Activated B cell treated with CpG ODN at 0.5 μM for 24 hours (primary cell): Measurements from ENCODE around the gene C10orf62. TPM values are rescaled to one million over a fixed set of nuclear protein-coding genes. Genes with fewer than 3 reads are reported as not detected.
"Not testable (repeated sequence)": the region's sequence is repeated elsewhere in the genome, so short reads cannot be mapped to it uniquely, and the experiment has no call there.

Experiments used
- ATAC-seq: fragments of 200-7000 bp; cut with Tn5 transposase; one replicate; pipeline ENCODE4 v1.10.0; 2021; ENCODE audit warnings: low read depth, mild to moderate bottlenecking, moderate library complexity
- CTCF ChIA-PET: fragments of 350-600 bp; sonication (Branson Sonifier 250); formaldehyde crosslinking; loops from one replicate; lab custom pipeline; 2021; ENCODE audit warnings: antibody characterized with exemption; lab: Charles Lee
- POLR2A ChIA-PET: fragments of 350-600 bp; sonication (Branson Sonifier 250); formaldehyde crosslinking; loops from one replicate; lab custom pipeline; 2021; ENCODE audit warnings: antibody characterized with exemption; lab: Charles Lee
- DNase-seq: peaks from one replicate; pipeline ENCODE4 v3.0.0; 2022
- H3K27ac Mint-ChIP-seq: one replicate; pipeline ENCODE4 v1.8.0; 2020; ENCODE audit warnings: mixed read lengths
- H3K27me3 Mint-ChIP-seq: one replicate; pipeline ENCODE4 v1.8.0; 2021; ENCODE audit warnings: mixed read lengths
- H3K36me3 Mint-ChIP-seq: one replicate; pipeline ENCODE4 v1.8.0; 2021; ENCODE audit warnings: low read depth, mixed read lengths
- H3K4me1 Mint-ChIP-seq: one replicate; pipeline ENCODE4 v1.8.0; 2021; ENCODE audit warnings: mixed read lengths
- H3K4me3 Mint-ChIP-seq: one replicate; pipeline ENCODE4 v1.8.0; 2020; ENCODE audit warnings: mild to moderate bottlenecking, mixed read lengths
- H3K9me3 Mint-ChIP-seq: one replicate; pipeline ENCODE4 v1.8.0; 2020; ENCODE audit warnings: mixed read lengths
- intact Hi-C: fragments of 100-400 bp; cut with micrococcal nuclease; formaldehyde crosslinking; loops from one replicate; pipeline ENCODE4 v1.15.1; 2024
- total RNA-seq: library from RNA; stranded (reverse); gene quantifications from 2 replicates; pipeline ENCODE4 v1.2.3, GENCODE V29; 2022
- TF ChIP-seq, protein P1 (sequence below): fragments of 200-600 bp; IDR thresholded peaks from one replicate; pipeline ENCODE4 v1.8.0; 2022; ENCODE audit warnings: antibody characterized with exemption, mild to moderate bottlenecking

The C10orf62 gene
- total RNA-seq, 1 donor from 2014 or later = not detected

DNA sequence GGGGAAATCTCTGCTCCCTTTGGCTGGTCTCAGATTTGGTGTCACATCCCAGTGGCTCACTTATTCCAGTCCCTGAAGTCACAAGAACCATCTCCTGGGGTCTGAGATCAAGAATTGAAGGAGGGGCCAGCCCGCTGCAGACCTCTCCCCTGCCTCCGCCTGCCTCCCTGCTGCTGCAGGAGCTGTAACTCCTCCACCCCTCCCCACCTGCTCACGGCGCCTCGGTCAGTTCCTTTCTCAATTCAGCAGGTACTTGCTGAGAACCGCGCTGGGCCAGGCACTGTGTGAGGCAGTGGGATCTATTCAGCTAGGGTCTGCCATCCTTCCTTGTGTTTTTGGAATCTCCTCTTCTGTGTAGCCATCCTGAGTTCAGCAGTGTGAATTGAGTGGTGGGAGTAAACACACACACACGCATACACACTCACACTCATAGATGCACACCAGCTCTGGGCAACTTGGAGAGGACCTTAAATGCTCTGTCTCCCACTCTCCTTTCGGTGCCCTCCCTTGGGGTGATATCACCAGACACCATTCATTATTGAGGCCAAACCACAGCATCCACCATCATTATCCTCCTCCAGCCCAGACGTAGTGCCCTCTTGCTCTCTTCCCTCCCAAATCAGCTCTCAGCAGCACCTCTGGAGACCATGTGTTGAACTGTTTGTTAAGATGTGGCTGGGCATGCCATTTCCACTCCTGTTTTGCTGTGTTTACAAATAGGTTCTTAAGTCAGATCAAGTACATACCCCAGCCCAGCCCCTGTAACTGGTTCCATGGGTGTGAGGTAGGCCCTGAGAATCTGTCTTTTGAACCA, 39.0 kb upstream of the C10orf62 start:
- peaks cover 3% of the 10 kb centered on the region for H3K9me3 Mint-ChIP-seq
- no peaks in the 10 kb centered on the region for H3K4me1 Mint-ChIP-seq
- intact Hi-C loops = loop anchor here (10.0 kb wide), 1 partner anchor 276 kb away; no protein-coding TSS in a partner anchor
- POLR2A ChIA-PET = no interaction called here
- no peak for ATAC-seq
- CTCF ChIA-PET = no interaction called here
- no peak overlapping the region for H3K4me3 Mint-ChIP-seq
- DNase-seq = no peak
- TF ChIP-seq, protein P1, sequence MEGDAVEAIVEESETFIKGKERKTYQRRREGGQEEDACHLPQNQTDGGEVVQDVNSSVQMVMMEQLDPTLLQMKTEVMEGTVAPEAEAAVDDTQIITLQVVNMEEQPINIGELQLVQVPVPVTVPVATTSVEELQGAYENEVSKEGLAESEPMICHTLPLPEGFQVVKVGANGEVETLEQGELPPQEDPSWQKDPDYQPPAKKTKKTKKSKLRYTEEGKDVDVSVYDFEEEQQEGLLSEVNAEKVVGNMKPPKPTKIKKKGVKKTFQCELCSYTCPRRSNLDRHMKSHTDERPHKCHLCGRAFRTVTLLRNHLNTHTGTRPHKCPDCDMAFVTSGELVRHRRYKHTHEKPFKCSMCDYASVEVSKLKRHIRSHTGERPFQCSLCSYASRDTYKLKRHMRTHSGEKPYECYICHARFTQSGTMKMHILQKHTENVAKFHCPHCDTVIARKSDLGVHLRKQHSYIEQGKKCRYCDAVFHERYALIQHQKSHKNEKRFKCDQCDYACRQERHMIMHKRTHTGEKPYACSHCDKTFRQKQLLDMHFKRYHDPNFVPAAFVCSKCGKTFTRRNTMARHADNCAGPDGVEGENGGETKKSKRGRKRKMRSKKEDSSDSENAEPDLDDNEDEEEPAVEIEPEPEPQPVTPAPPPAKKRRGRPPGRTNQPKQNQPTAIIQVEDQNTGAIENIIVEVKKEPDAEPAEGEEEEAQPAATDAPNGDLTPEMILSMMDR = no peak
- peaks cover 3% of the 10 kb centered on the region for H3K27me3 Mint-ChIP-seq
- H3K36me3 Mint-ChIP-seq = no peaks in the 10 kb centered on the region
- H3K27ac Mint-ChIP-seq = no peak overlapping the region

DNA sequence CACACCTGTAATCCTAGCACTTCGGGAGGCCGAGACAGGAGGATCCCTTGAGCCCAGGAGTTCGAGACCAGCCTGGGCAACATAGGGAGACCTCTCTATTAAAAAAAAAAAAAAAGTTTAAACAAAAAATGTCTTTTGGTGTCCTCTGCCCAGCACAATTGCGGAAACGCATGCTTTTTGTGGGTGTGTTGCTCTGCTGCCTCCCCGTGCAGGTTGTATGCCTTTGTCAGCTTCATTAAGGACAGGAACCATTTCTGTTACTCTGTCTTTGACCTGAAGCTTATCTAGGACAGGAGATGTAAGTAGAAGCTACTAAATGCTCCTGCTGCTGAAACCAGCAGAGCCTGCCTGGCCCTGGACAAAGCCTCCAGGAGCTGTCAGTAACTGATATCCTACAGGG, 38.2 kb upstream of the C10orf62 start:
- H3K27me3 Mint-ChIP-seq = peaks cover 3% of the 10 kb centered on the region
- POLR2A ChIA-PET = no interaction called here
- no peak overlapping the region for H3K4me3 Mint-ChIP-seq
- peaks cover 5% of the 10 kb centered on the region for H3K9me3 Mint-ChIP-seq
- H3K4me1 Mint-ChIP-seq = no peaks in the 10 kb centered on the region
- no peak for ATAC-seq
- intact Hi-C loops = loop anchor here (10.0 kb wide), 1 partner anchor 276 kb away; no protein-coding TSS in a partner anchor
- CTCF ChIA-PET = interaction anchor here (0.5 to 2.8 kb wide), 2 partner anchors 86 to 272 kb away, joined by 3 to 19 read pairs; no protein-coding TSS in a partner anchor
- no peak overlapping the region for H3K27ac Mint-ChIP-seq
- DNase-seq = no peak
- peaks cover 3% of the 10 kb centered on the region for H3K36me3 Mint-ChIP-seq
- TF ChIP-seq, protein P1 = no peak

DNA sequence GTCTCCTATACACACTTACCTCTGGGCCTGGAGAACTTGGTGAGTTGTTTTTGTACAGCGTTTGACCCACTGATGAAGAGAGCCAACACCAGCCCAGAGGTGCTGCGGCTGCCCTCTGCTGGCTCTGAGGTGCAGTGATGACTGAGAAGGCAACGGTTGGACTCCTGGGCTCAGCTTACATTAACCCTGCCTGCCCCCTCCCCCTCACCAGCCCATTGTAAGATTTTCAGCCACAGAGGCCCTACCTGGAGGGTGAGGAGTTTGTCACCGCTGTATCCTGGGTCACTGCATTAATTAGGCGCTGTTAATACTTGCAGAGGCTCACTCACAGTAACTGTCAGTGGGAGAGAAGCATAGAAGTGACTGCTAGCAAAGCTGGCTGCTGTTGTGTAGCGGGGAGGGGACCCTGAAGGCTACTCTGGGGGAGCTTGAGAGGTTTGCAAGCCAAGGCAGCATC, 35.9 kb upstream of the C10orf62 start:
- Mint-ChIP-seq H3K9me3 (peaks cover 5% of the 10 kb centered on the region), H3K36me3 (peaks cover 3% of the 10 kb centered on the region), H3K27me3 (no peaks in the 10 kb centered on the region), H3K4me1 (no peaks in the 10 kb centered on the region), H3K4me3 (no peak overlapping the region), H3K27ac (no peak overlapping the region)
- intact Hi-C loops = loop anchor here (10.0 kb wide), 1 partner anchor 279 kb away; no protein-coding TSS in a partner anchor
- DNase-seq (peak; percentile 35), ATAC-seq (peak; percentile 90)
- TF ChIP-seq, protein P1 = no peak
- CTCF ChIA-PET = interaction anchor here (0.6 to 2.8 kb wide), 13 partner anchors 11 to 140 kb away, joined by 3 to 19 read pairs (median 4); no protein-coding TSS in a partner anchor
- POLR2A ChIA-PET = no interaction called here

DNA sequence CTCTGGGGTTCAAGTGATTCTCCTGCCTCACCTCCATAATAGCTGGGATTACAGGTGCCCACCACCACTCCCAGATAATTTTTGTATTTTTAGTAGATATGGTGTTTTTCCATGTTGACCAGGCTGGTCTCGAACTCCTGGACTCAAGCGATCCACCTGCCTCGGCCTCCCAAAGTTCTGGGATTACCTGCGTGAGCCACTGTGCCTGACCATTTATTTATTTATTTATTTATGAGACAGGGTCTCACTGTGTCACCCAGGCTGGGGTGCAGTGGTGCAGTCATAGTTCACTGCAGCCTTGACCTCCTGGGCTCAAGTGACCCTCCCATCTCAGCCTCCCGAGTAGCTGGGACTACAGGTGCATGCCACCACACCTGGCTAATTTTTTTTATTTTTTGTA, 35.2 kb upstream of the C10orf62 start:
- ATAC-seq, H3K36me3 Mint-ChIP-seq, DNase-seq, H3K9me3 Mint-ChIP-seq, POLR2A ChIA-PET, H3K27me3 Mint-ChIP-seq, H3K4me1 Mint-ChIP-seq, H3K4me3 Mint-ChIP-seq, H3K27ac Mint-ChIP-seq: not testable (repeated sequence)
- intact Hi-C loops = loop anchor here (10.0 kb wide), 1 partner anchor 280 kb away; no protein-coding TSS in a partner anchor
- CTCF ChIA-PET = interaction anchor here (0.6 to 1.6 kb wide), 11 partner anchors 10 to 141 kb away, joined by 3 to 6 read pairs (median 3); no protein-coding TSS in a partner anchor

DNA sequence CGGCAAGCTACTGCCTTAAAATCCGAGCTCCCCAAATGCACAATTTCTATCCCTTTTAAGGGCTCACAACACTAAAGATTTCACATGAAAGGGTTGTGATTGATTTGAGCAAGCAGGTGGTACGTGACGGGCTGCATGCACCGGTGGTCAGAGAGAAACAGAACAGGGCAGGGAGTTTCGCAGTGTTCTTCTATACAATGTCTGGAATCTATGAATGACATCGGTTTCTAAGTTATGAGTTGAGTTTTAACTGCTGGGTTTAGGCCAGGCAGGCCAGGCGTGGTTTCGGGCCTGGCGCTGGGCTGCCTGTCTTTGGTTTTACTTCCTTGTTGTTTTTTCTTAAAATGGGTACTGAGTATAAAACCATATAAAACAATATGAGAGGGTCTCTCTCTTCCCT, 34.0 kb upstream of the C10orf62 start:
- H3K27me3 Mint-ChIP-seq, H3K27ac Mint-ChIP-seq, H3K4me1 Mint-ChIP-seq, H3K9me3 Mint-ChIP-seq, POLR2A ChIA-PET, H3K4me3 Mint-ChIP-seq, DNase-seq, H3K36me3 Mint-ChIP-seq, CTCF ChIA-PET, ATAC-seq: not testable (repeated sequence)
- intact Hi-C loops = loop anchor here (10.0 kb wide), 1 partner anchor 281 kb away; no protein-coding TSS in a partner anchor

DNA sequence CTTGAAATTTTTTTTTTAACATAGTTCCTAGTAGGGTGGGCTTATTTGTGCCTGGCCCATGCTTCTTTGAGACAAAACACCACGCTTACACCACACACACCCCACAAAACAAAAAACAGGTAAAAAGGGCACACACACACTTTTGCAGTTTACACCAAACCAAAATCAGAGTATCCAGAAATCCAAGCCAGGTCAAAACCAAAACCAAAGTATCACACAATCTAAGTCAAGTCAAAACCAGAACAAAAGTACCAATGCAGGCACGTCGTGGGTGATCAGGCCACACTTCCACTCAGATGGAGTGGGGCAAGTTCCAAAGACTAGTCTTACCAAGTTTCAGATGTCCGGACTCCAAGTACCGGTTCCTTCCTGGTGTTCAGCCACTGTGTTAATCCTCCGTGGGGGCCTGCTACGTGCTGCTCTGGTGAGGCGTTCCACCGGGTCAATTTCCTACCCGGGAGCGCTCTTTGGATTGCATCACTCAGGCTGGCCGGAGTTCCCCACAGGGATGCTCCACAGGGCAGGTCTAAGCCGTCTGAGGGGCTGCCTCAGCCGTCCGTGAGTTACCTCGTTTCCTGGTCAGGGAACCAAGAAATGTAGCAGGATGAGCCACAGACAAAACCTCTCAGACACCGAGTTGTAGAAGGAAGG, 28.7 kb upstream of the C10orf62 start:
- not testable (repeated sequence) for H3K9me3 Mint-ChIP-seq, H3K4me1 Mint-ChIP-seq

DNA sequence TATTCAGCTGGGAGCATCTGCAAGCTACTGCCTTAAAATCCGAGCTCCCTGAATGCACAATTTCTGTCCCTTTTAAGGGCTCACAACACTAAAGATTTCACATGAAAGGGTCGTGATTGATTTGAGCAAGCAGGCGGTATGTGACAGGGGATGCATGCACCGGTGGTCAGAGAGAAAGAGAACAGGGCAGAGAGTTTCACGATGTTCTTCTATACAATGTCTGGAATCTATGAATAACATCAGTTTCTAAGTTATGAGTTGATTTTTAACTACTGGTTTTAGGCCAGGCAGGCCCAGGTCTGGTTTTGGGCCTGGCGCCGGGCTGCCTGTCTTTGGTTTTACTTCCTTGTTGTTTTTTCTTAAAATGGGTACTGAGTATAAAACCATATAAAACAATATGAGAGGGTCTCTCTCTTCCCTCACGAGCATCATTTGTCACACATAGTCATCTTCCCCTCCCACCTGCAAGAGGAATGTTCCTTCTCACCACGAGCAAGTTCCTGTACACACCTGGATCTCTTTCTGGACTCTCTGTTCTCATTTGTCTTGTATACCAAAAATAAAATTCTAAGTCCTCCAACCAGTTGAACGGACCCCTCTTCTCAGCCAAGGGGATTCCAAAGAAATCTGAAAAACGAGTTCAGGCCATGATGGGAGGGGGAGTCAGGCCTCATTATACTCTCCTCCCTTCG, 28.0 kb upstream of the C10orf62 start:
- H3K27ac Mint-ChIP-seq, H3K4me1 Mint-ChIP-seq, DNase-seq, H3K36me3 Mint-ChIP-seq, ATAC-seq, H3K9me3 Mint-ChIP-seq, H3K27me3 Mint-ChIP-seq, intact Hi-C loops, CTCF ChIA-PET, POLR2A ChIA-PET, H3K4me3 Mint-ChIP-seq: not testable (repeated sequence)

More for the DNA sequence above, 28.7 kb upstream of the C10orf62 start:
- H3K27me3 Mint-ChIP-seq, DNase-seq, ATAC-seq, POLR2A ChIA-PET, H3K27ac Mint-ChIP-seq, intact Hi-C loops, H3K4me3 Mint-ChIP-seq, H3K36me3 Mint-ChIP-seq, CTCF ChIA-PET: not testable (repeated sequence)

DNA sequence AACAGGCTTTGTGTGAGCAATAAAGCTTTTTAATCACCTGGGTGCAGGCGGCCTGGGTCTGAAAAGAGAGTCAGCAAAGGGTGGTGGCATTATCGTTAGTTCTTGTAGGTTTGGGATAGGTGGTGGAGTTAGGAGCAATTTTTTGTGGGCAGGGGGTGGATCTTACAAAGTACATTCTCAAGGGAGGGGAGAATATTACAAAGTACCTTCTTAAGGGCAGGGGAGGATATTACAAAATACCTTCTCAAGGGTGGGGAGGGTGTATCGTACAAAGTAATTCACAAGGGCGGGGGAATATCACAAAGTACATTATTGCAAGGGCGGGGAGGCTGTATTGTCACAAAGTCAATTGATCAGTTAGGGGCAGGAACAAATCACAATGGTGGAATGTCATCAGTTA, 27.2 kb upstream of the C10orf62 start:
- H3K27me3 Mint-ChIP-seq, POLR2A ChIA-PET, CTCF ChIA-PET, H3K4me3 Mint-ChIP-seq, H3K27ac Mint-ChIP-seq, intact Hi-C loops, H3K36me3 Mint-ChIP-seq, DNase-seq, ATAC-seq, H3K9me3 Mint-ChIP-seq, H3K4me1 Mint-ChIP-seq: not testable (repeated sequence)
